OCI-LY1 (cell line): ENCODE data around the gene GSG1L.

Experiments
- EZH2 ChIP-seq: fragments of 200-600 bp; sonication (generic), shearing (Covaris generic); IDR thresholded peaks from 2 replicates; pipeline ENCODE4 v1.8.0; 2017; ENCODE audit warnings: borderline replicate concordance, mixed run types, mild to moderate bottlenecking, antibody characterized with exemption, low read length, moderate library complexity, mixed read lengths
- TF ChIP-seq, protein P1 (sequence below): fragments of 200-600 bp; sonication (generic), shearing (Covaris generic); IDR thresholded peaks from 2 replicates; pipeline ENCODE4 v1.5.1; 2017; ENCODE audit warnings: mild to moderate bottlenecking, antibody characterized with exemption, low read length, moderate library complexity, mixed read lengths

DNA sequence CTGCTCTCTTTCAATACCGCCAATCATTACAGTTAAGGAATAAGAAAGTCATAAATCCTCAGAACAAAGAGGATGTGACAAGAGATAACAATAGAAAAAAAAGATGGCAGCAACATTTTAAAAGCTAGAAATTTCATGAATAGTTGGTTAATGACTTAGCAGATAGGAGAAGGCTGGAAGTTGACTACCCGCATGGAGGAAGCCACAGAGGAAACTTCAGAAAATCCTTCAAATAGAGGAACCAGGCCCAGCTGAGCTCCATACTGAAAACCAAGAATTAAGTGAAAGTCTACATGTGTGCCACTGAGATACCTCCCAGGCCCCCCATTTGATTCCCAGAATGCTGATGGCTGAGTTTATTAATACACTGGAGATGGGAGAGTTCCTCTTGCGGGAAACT is 109.3 kb downstream of the GSG1L start:
- TF ChIP-seq, protein P1, sequence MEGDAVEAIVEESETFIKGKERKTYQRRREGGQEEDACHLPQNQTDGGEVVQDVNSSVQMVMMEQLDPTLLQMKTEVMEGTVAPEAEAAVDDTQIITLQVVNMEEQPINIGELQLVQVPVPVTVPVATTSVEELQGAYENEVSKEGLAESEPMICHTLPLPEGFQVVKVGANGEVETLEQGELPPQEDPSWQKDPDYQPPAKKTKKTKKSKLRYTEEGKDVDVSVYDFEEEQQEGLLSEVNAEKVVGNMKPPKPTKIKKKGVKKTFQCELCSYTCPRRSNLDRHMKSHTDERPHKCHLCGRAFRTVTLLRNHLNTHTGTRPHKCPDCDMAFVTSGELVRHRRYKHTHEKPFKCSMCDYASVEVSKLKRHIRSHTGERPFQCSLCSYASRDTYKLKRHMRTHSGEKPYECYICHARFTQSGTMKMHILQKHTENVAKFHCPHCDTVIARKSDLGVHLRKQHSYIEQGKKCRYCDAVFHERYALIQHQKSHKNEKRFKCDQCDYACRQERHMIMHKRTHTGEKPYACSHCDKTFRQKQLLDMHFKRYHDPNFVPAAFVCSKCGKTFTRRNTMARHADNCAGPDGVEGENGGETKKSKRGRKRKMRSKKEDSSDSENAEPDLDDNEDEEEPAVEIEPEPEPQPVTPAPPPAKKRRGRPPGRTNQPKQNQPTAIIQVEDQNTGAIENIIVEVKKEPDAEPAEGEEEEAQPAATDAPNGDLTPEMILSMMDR: no peak
- TF ChIP-seq EZH2: no peak
